Measurements from ENCODE around the gene MANSC1. TPM values are rescaled to one million over a fixed set of nuclear protein-coding genes. Genes with fewer than 3 reads are reported as not detected.

MANSC1 gene
- total and polyA plus RNA-seq, 10 of the 15 experiments (the other 5 are each of a cell fraction or from before 2014, with no cell fraction given): 0.02 to 0.23 (median 0.11) TPM; not detected in 2

GRCh38 chr12:12301122-12301521 is 48.9 kb downstream of the MANSC1 start (continued):
- no peak for TF ChIP-seq CTCF (IDR thresholded peaks at IDR 0.05 in 2 of 3, conservative IDR thresholded peaks at IDR 0.05 in 1 of 3; ENCODE audit: control insufficient read depth in 2 of 3, extremely low read depth in 1 of 3, insufficient read depth in 1 of 3, low read depth in 3 of 3, low read length in 3 of 3)

GRCh38 chr12:12297201-12297830 is 52.7 kb downstream of the MANSC1 start:
- BruUV-seq (replicated peaks): no TSS peak
- no peak for ATAC-seq
- Histone ChIP-seq H3K27ac (ENCODE audit: control insufficient read depth, insufficient read depth) (no peak overlapping the region), H3K4me3 (no peak overlapping the region), H3K79me2 (ENCODE audit: control insufficient read depth, insufficient read depth, low read length) (no peaks in the 10 kb centered on the region), H4K20me1 (ENCODE audit: control insufficient read depth, insufficient read depth) (no peaks in the 10 kb centered on the region), H2AFZ (ENCODE audit: control insufficient read depth, low read depth, low read length) (no peak overlapping the region), H3K4me2 (ENCODE audit: control insufficient read depth, insufficient read depth) (no peak overlapping the region), H3K4me1 (ENCODE audit: control insufficient read depth, insufficient read depth, low read length) (no peaks in the 10 kb centered on the region), H3K36me3 (ENCODE audit: control insufficient read depth in 2 of 2, insufficient read depth in 2 of 2, low read length in 1 of 2) (no peaks in the 10 kb centered on the region), H3K27me3 (replicated peaks in 1 of 2; ENCODE audit: control insufficient read depth in 2 of 2, insufficient read depth in 2 of 2, low read length in 1 of 2) (no peaks in the 10 kb centered on the region), H3K9me3 (replicated peaks; ENCODE audit: control insufficient read depth, insufficient read depth, low read length) (no peaks in the 10 kb centered on the region; the same call in 2 of the 3 replicates), H3K9ac (ENCODE audit: control insufficient read depth, insufficient read depth, low read length) (no peak overlapping the region)
- WGBS (ENCODE audit: insufficient coverage, insufficient replicate concordance, low lambda C conversion rate, missing lambda C conversion rate): 63% methylated on average over 8 of the region's 8 CpGs
- RAD21 ChIA-PET (ENCODE audit: unreplicated experiment): no interaction called here
- no peak for TF ChIP-seq HCFC1 (IDR thresholded peaks at IDR 0.05; ENCODE audit: low read length)
- TF ChIP-seq FOXK2 (IDR thresholded peaks at IDR 0.05): no peak
- TF ChIP-seq MTA2 (IDR thresholded peaks at IDR 0.05; ENCODE audit: low read depth): no peak
- no peak for TF ChIP-seq MLLT1 (IDR thresholded peaks at IDR 0.05)
- TF ChIP-seq CHD2 (IDR thresholded peaks at IDR 0.05; ENCODE audit: borderline replicate concordance, low read depth, low read length): no peak
- TF ChIP-seq CTCF (IDR thresholded peaks at IDR 0.05 in 2 of 3, conservative IDR thresholded peaks at IDR 0.05 in 1 of 3; ENCODE audit: control insufficient read depth in 2 of 3, extremely low read depth in 1 of 3, insufficient read depth in 1 of 3, low read depth in 3 of 3, low read length in 3 of 3): no peak
- TF ChIP-seq ZBTB4 (CRISPR knock-in tag; IDR thresholded peaks at IDR 0.05): no peak
- TF ChIP-seq USF1 (IDR thresholded peaks at IDR 0.05; ENCODE audit: borderline replicate concordance, extremely low read length, insufficient read depth, low read depth, low read length): no peak
- no peak for TF ChIP-seq MYB (IDR thresholded peaks at IDR 0.05; ENCODE audit: borderline replicate concordance, low read depth, low read length)
- no peak for TF ChIP-seq BHLHE40 (IDR thresholded peaks at IDR 0.05; ENCODE audit: borderline replicate concordance in 1 of 2, low read depth in 2 of 2, low read length in 1 of 2)
- CTCF ChIA-PET: no interaction called here
- no peak for DNase-seq (ENCODE audit: low read depth, low spot score)
- SMC1A ChIA-PET (ENCODE audit: uncharacterized antibody, unreplicated experiment): no interaction called here
- no peak for FAIRE-seq
- intact Hi-C loops (cut with micrococcal nuclease; ENCODE audit: unreplicated experiment): no loop called here
- POLR2A ChIA-PET: no interaction called here
- in situ Hi-C loops (cut with MboI): no loop called here

All from GM12878 (cell line).